Astrocyte of the cerebellum (primary cell): ENCODE measurements around the gene FERMT2.
A peak's percentile ranks its signal among the peaks of the same experiment; 100 is the strongest.

ENCODE experiments used
- DNase-seq: peaks from one replicate; pipeline ENCODE4 v3.0.0-alpha.2; 2011; ENCODE audit warnings: low read depth
- H3K4me3 ChIP-seq: 2 replicates; pipeline ENCODE4 v1.5.1; 2011; ENCODE audit warnings: mild to moderate bottlenecking, low read depth, low read length, moderate library complexity
- in situ Hi-C: cut with HindIII; loops from 2 replicates; pipeline ENCODE4 v1.10.0; 2017; ENCODE audit warnings: low sequenced_read_pairs
- TF ChIP-seq, protein P1 (sequence below): IDR thresholded peaks from 2 replicates; pipeline ENCODE4 v1.5.1; 2012; ENCODE audit warnings: low read length, low read depth, moderate library complexity, mild to moderate bottlenecking; ENCODE audit errors: missing control alignments

Gene FERMT2

DNA sequence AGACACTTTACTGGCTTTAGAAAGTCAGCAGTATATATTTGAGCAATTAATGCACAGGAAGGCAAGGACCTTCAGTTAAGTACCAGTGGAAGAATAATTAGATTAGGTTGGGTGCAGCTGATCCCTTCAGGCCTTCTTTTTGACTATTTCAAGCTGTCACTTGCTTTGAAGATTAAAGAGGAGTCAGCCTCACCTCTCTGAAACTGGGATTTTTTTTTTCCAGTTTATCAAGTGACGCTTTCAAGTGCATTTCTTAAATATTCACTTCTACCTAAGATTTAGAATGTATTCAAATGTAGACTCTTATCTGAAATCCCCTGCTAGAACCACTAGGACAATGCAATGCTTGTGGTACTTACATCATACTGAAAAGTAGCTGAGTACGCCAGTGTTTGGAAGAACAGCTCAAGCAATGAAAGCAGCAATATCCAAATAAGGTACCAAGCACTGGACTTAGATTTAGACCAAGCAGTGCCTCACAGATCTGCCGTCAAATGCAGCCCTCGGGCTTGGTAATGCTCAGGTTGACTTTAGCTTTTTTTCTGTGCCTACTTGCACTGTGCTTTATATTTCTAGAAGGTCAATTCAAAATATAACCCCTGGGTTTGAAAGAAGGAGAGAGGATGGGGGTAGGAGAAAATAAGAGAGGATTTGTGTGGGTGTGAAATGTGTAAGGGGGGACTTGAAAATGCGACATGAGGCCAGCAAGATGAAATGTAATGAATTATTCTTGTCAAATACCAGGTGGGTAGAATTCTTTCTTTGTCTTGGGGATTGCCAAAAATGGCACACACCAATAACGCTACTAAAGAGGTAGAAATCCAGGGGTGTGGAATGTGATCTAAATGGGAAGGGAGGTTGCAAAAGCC lies 3.7 kb upstream of the FERMT2 start:
- TF ChIP-seq, protein P1, sequence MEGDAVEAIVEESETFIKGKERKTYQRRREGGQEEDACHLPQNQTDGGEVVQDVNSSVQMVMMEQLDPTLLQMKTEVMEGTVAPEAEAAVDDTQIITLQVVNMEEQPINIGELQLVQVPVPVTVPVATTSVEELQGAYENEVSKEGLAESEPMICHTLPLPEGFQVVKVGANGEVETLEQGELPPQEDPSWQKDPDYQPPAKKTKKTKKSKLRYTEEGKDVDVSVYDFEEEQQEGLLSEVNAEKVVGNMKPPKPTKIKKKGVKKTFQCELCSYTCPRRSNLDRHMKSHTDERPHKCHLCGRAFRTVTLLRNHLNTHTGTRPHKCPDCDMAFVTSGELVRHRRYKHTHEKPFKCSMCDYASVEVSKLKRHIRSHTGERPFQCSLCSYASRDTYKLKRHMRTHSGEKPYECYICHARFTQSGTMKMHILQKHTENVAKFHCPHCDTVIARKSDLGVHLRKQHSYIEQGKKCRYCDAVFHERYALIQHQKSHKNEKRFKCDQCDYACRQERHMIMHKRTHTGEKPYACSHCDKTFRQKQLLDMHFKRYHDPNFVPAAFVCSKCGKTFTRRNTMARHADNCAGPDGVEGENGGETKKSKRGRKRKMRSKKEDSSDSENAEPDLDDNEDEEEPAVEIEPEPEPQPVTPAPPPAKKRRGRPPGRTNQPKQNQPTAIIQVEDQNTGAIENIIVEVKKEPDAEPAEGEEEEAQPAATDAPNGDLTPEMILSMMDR = no peak
- in situ Hi-C loops = no loop called here
- H3K4me3 ChIP-seq = no peak overlapping the region
- no peak for DNase-seq

DNA sequence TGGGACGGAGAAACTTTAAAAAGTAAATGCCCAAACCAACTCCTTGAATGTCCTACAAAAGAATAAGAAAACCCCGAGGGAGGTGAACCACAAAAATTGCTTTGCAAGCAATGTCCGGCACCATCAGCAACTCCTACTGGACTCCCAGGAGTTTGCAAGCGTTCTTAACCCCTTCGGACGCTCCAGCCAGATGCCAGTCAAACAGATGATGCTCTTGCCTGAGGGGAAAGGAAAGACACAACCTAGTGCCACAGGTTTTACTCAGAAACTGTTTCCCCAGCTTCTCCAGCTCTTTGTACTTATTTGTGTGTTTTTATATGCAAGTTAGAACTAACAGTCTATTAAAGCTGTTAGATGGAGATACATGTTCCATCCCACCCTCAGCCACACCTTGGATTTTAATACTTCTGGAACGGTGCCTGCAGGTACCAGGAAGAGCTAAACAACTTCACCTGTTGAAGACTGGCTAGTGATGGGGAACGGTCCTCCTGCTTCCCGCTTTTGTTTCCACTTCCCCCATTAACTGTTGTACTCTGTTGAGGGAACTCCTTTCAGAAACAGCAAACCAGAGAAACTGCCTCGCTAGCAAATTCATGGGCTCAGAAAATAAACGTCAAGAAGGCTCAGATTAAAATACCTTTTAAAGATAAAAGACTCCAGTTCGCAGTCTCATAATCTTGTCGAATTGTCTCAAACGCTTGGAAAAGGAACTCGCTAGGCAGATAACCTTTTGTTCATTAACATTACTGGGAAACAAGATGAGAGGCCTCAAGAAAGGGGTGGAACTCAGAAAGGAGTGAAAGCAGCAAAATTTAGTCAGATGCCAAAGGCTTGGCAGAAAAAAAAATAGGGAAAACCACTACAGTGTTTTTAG lies 1.1 kb upstream of the FERMT2 start:
- in situ Hi-C loops = no loop called here
- peak; percentile 60 for DNase-seq
- peak overlapping the region; percentile 57 for H3K4me3 ChIP-seq
- TF ChIP-seq, protein P1 = peak; percentile 52

DNA sequence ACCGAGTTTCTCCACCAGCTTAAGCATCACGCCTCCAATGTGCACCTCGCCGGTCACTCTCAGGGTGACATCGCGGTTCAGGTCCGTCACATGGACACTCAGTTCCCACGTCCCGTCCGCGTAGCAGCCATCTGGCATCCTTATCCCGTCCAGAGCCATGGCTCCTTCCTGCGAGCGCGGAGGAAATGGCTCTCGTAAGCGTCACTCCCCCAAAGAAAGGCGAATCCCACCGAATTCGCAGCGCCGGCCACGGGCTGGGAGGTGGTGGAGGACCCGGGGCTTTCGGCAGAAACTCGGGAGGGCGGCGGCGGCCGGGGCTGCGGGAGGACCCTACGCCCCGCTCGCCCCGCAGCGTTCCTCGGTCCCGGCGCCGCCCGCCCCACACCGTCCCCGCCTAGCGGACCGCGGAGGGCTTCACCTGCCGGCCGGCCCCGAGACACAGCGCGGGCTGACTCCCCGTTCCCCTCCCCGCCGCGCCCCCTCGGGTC lies 396 bp downstream of the FERMT2 start:
- TF ChIP-seq, protein P1 = no peak
- in situ Hi-C loops = no loop called here
- DNase-seq = no peak
- peak overlapping the region; percentile 94 for H3K4me3 ChIP-seq

- no peak for DNase-seq
- in situ Hi-C loops = no loop called here
- H3K4me3 ChIP-seq = peak overlapping the region; percentile 94
- TF ChIP-seq, protein P1 = no peak
Observed at GRCh38 chr14:52949711-52950409, 990 bp downstream of the FERMT2 start.

DNA sequence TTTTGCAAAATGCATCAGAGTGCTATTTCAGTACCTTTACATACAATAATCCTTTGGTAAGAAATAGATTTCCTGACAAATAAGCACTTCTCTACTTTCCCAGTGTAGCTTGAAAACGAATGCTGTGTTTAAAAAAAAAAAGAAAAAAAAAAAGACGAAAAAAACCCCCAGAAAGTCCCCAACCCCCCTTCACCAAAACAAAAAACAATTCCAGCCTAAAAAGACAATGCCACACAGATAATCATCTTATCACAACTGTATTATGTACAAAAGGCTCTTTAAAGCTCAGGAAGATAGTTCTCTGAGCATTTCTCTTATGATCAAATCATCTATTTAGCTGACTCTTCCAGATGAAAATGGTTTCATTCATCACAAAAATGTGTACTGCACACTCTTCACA lies 1.6 kb downstream of the FERMT2 start:
- DNase-seq = no peak
- in situ Hi-C loops = no loop called here
- H3K4me3 ChIP-seq = peak overlapping the region; percentile 94
- TF ChIP-seq, protein P1 = no peak

GRCh38 chr14:52948836-52949235 lies 2.0 kb downstream of the FERMT2 start:
- DNase-seq = no peak
- TF ChIP-seq, protein P1 = no peak
- H3K4me3 ChIP-seq = peak overlapping the region; percentile 94
- in situ Hi-C loops = no loop called here
